ENCODE data around the gene KRT37.
A peak's percentile ranks its signal among the peaks of the same experiment; 100 is the strongest.
"Not testable (repeated sequence)": the region's sequence is repeated elsewhere in the genome, so short reads cannot be mapped to it uniquely, and the experiment has no call there.

KRT37 gene

DNA sequence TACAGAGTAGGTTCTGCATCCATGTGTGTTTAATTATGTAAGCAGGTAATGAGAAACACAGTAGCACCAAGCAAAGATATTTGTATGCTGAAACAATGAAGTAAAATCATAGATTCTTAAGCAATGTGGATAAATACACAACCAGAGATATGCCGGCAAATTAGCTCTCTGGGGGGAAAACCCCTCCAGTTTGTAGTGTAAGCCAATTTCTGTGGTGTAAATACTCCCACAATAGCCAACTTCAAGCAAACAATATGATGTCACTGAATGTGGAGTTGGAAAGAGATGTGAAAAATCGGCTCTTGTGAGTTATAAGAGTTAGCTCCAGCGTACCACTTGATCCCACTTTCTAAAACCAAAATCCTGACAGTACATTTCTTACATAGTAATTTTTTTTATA is 20.3 kb upstream of the KRT37 start:
- no peaks in the 10 kb centered on the region for H3K9me3 Mint-ChIP-seq
- no peaks in the 10 kb centered on the region for H3K4me1 Mint-ChIP-seq
- H3K27me3 Mint-ChIP-seq: no peaks in the 10 kb centered on the region
- H3K4me3 Mint-ChIP-seq: no peak overlapping the region
- no peaks in the 10 kb centered on the region for H3K36me3 Mint-ChIP-seq
- no peak overlapping the region for H3K27ac Mint-ChIP-seq

DNA sequence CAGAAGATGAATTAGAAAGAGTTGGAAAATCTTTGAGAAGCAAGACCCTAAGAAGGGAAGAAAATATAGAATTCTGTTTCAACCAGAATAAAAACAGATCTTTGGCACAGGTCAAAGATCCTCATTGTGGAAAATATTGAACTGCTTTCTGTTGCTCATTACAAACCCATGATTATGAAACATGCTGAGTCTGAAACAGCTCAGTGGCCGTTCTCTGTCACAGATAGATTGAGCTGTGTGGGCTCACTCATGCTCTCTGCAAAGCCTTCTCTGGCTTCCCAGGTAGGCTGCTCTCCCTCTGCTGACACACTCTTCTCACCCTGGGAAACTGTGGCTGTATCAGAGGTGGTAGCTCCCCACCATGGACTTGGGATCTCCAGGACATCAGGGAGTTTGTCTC is 19.8 kb upstream of the KRT37 start:
- no peaks in the 10 kb centered on the region for H3K9me3 Mint-ChIP-seq
- H3K27ac Mint-ChIP-seq: no peak overlapping the region
- no peaks in the 10 kb centered on the region for H3K4me1 Mint-ChIP-seq
- H3K4me3 Mint-ChIP-seq: no peak overlapping the region
- no peaks in the 10 kb centered on the region for H3K27me3 Mint-ChIP-seq
- no peaks in the 10 kb centered on the region for H3K36me3 Mint-ChIP-seq

DNA sequence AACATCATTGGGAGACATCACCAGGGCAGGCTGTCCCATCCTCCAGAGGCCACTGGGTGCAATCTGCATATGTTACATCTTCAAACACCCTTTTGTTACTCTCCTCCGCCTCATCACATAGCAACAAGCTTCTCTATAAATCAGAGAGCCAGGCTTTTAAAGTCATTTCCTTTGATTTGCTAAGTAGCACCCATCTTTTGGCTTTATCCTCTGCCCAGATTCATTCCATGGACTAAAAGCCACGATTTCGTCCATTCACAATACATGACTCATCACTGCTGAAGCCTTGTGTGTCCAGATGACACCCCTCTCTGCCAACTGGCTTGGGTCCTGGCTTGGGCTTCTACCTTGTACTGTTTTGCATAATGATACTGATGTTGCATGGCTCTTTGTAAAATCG is 18.4 kb upstream of the KRT37 start:
- Mint-ChIP-seq H3K36me3 (no peaks in the 10 kb centered on the region), H3K4me1 (no peaks in the 10 kb centered on the region), H3K27ac (no peak overlapping the region), H3K9me3 (no peaks in the 10 kb centered on the region), H3K4me3 (no peak overlapping the region), H3K27me3 (no peaks in the 10 kb centered on the region)

DNA sequence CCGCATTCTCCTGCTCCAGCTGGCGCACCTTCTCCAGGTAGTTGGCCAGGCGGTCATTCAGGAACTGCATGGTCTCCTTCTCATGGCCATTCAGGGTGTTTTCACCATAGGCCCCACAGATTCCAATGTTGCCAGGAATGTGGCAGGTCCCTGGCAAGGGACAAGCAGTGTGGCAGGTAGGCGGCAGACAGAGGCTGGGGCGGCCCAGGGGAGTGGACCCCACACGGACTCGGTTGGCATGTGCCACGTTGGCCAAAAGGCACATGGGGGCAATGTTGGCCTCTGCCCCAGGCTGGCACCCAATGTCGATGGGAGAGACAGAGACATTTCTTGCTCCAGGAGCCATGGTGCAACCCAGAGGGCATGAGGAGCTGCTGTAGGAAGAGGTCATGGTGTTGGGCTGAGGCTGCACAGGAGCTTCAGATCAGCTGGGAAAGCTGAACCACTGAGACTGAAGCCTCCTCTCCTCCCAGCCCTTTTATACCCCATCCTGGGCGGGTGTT is 16.2 kb upstream of the KRT37 start, which contains the start of gene KRT38:
TSS of gene KRT38 (minus strand) at position 453 of the 503 bp plus-strand sequence. CDS start at position 391, 62 bp downstream.
- Mint-ChIP-seq H3K27me3 (no peaks in the 10 kb centered on the region), H3K27ac (no peak within 1 kb of the TSS)

DNA sequence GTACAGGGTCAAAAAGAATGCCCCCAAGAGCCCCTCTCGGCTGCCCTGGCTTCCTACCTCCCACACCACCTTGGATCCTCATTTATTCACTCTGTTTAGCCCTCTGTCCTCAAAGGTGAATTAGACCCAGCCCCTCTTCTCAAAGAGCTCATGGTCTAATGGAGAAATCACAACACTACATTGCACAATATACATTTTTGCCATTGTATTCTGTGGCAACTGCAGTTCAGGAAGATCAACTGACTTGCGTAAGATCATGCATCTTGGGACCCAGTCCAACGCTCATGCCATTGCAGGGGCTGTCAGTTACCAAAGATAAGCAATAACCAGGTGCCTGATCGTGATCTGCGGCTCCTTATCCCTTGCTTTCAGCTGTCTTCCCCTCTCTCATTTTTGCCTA is 15.0 kb upstream of the KRT37 start:
- Mint-ChIP-seq H3K27ac (no peak overlapping the region), H3K4me3 (no peak overlapping the region), H3K36me3 (no peaks in the 10 kb centered on the region), H3K27me3 (no peaks in the 10 kb centered on the region), H3K4me1 (peaks cover 6% of the 10 kb centered on the region), H3K9me3 (no peaks in the 10 kb centered on the region)

More for the DNA sequence above, 16.2 kb upstream of the KRT37 start, which contains the start of gene KRT38:
- no peak within 1 kb of the TSS for H3K4me3 Mint-ChIP-seq
- no peaks in the 10 kb centered on the region for H3K4me1 Mint-ChIP-seq
- H3K9me3 Mint-ChIP-seq: no peaks in the 10 kb centered on the region
- H3K36me3 Mint-ChIP-seq: no peaks in the 10 kb centered on the region

GRCh38 chr17:41437769-41438168 is 13.4 kb upstream of the KRT37 start:
- no peak overlapping the region for H3K4me3 Mint-ChIP-seq

DNA sequence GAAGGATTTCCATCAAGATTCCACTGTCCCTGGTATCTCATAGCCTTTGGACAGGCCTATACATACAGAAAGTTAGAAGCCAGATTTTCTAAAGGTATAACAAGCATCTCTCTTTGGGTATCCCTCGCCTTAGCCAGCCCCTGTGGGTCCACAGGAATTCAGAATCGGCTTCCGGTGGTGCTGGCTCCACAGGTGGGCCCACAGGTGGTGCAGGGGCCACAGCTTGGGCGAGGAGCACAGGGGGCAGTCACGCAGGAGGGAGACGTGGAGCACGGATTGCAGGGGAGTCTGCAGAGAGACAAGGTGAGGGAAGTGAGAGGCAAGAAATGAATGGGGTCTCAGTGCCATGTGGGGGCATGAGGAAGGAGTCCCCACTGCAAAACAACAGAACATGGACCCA is 12.9 kb upstream of the KRT37 start:
- H3K4me1 Mint-ChIP-seq: peaks cover 7% of the 10 kb centered on the region
- H3K27ac Mint-ChIP-seq: no peak overlapping the region
- no peaks in the 10 kb centered on the region for H3K9me3 Mint-ChIP-seq
- no peaks in the 10 kb centered on the region for H3K36me3 Mint-ChIP-seq
- H3K4me3 Mint-ChIP-seq: no peak overlapping the region
- H3K27me3 Mint-ChIP-seq: no peaks in the 10 kb centered on the region

More at GRCh38 chr17:41437769-41438168, 13.4 kb upstream of the KRT37 start:
- Mint-ChIP-seq H3K4me1 (peaks cover 7% of the 10 kb centered on the region), H3K9me3 (no peaks in the 10 kb centered on the region), H3K36me3 (no peaks in the 10 kb centered on the region), H3K27me3 (no peaks in the 10 kb centered on the region), H3K27ac (no peak overlapping the region)

GRCh38 chr17:41434415-41434814 is 10.0 kb upstream of the KRT37 start:
- H3K4me1 Mint-ChIP-seq: peaks cover 7% of the 10 kb centered on the region
- H3K9me3 Mint-ChIP-seq: no peaks in the 10 kb centered on the region
- H3K36me3 Mint-ChIP-seq: no peaks in the 10 kb centered on the region
- peaks cover 3% of the 10 kb centered on the region for H3K27me3 Mint-ChIP-seq
- no peak overlapping the region for H3K4me3 Mint-ChIP-seq
- peak overlapping the region; percentile 57 for H3K27ac Mint-ChIP-seq

DNA sequence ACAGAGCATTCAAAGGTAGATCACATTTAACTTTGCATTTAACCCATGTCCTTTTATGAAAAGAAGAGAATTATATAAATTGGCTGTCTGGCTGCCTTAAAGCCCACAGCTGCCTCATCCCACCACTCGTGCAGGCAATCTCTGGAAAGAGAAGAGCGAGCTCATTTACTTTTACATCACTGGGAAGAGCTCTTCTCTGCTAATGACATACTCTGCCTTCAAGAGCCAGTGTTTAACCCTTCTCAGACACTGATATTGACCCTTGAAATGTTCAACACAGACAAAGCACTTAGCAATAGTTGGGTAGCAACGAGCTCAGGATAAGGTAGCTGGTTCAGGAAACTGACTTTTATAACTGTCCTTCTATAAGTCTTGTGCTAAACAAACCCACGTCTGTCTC is 9.6 kb upstream of the KRT37 start:
- Mint-ChIP-seq H3K4me1 (peaks cover 7% of the 10 kb centered on the region), H3K9me3 (no peaks in the 10 kb centered on the region), H3K4me3 (no peak overlapping the region), H3K36me3 (no peaks in the 10 kb centered on the region), H3K27me3 (peaks cover 3% of the 10 kb centered on the region), H3K27ac (no peak overlapping the region)

DNA sequence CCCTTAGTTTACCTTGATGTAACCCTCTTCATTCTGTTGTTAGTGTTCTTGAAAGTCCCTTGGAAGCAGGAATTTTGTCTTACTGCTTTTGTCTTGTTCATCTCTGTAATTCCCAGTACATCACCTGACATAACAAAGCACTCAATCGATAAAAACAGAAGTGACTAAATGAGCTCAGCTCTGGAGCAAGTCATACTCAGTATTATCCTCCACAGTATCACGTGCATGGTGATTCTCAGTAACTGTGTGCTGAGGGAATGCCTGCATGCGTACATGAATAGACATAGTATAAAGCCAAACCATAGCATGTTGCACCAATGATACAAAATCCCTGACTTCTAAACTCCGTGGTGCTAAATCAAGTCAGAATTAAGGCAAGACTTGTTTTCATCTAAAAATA is 9.2 kb upstream of the KRT37 start:
- peaks cover 7% of the 10 kb centered on the region for H3K4me1 Mint-ChIP-seq
- H3K27ac Mint-ChIP-seq: no peak overlapping the region
- H3K36me3 Mint-ChIP-seq: no peaks in the 10 kb centered on the region
- no peak overlapping the region for H3K4me3 Mint-ChIP-seq
- peaks cover 3% of the 10 kb centered on the region for H3K27me3 Mint-ChIP-seq
- no peaks in the 10 kb centered on the region for H3K9me3 Mint-ChIP-seq

DNA sequence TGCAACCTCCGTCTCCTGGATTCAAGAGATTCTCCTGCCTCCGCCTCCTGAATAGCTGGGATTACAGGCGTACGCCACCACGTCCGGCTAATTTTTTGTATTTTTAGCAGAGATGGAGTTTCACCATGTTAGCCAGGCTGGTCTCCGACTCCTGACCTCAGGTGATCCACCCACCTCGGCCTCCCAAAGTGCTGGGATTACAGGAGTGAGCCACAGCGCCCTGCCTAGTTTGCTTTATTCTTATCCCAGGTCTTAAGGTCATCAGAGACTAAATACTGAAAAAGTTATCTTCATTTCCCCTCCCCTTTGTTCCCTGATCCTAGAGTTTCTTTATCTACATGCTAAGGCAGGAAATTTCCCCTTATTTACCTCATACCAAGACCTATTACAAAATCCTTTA is 6.0 kb upstream of the KRT37 start:
- H3K4me3 Mint-ChIP-seq, H3K4me1 Mint-ChIP-seq, H3K27ac Mint-ChIP-seq, H3K9me3 Mint-ChIP-seq, H3K27me3 Mint-ChIP-seq, H3K36me3 Mint-ChIP-seq: not testable (repeated sequence)

DNA sequence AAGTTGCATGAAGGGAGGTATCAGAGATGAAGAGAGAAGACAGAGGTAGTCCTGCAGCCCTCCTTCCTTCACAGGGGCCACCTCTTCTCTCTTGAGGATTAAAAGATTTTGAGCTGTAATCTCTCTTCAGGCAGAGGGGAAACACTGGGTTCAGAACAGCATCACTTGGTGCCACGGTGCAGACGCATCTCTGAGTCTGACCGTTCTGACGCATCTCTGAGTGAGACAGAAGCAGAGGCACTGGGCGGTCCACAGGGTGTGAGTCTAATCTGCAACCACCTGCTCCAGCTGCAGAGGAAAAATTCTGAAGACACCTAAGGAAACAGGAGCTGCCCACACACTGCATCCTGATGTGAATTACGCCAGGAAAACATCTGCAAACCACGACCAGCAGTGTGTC is 5.3 kb upstream of the KRT37 start:
- Mint-ChIP-seq H3K4me3 (no peak overlapping the region), H3K27ac (no peak overlapping the region), H3K27me3 (peaks cover 3% of the 10 kb centered on the region), H3K36me3 (no peaks in the 10 kb centered on the region), H3K4me1 (peaks cover 4% of the 10 kb centered on the region), H3K9me3 (no peaks in the 10 kb centered on the region)

DNA sequence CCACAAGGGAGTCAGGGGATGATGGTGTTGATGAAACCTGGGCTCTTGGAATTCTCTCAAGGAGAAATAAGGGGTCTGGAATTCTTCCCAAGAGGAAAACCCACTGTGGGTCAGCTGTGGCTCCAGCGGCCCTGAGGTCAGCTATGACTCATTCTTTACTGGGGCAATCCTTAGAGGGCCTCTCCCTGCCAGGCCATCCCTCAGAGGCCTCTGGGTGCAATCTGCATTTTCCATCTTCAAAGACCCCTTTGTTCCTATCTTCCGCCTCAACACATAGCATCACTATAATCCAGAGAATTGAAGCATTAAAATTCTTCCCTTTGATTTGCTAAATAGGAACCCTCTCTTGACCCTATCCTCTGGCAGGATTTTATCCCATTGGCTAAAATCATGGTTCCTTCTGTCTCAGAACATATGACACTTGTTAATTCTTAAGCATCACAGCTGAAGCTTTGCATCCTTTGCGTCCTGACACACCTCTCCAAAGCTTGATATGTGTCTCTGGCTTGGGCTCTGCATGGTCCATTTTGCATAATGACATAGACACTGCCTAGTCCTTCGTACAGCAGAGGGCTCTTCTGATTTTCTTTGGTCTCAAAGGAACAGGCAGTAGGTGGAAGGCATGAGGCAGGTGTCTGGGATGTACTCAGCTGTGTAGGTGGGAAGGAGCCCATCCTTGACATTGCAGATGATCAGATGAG is 4.4 kb upstream of the KRT37 start:
- Mint-ChIP-seq H3K27ac (no peak overlapping the region), H3K9me3 (no peaks in the 10 kb centered on the region), H3K4me1 (no peaks in the 10 kb centered on the region), H3K27me3 (peaks cover 3% of the 10 kb centered on the region), H3K4me3 (no peak overlapping the region), H3K36me3 (no peaks in the 10 kb centered on the region)

- not testable (repeated sequence) for H3K36me3 Mint-ChIP-seq, H3K27ac Mint-ChIP-seq, H3K4me1 Mint-ChIP-seq, H3K4me3 Mint-ChIP-seq, H3K27me3 Mint-ChIP-seq, H3K9me3 Mint-ChIP-seq
Measured at GRCh38 chr17:41422586-41422985, 1.8 kb downstream of the KRT37 start.

GRCh38 chr17:41421617-41422016 is 2.8 kb downstream of the KRT37 start:
- Mint-ChIP-seq H3K36me3 (no peaks in the 10 kb centered on the region), H3K9me3 (no peaks in the 10 kb centered on the region), H3K4me3 (no peak overlapping the region), H3K4me1 (peaks cover 4% of the 10 kb centered on the region), H3K27ac (no peak overlapping the region), H3K27me3 (no peaks in the 10 kb centered on the region)

- H3K27me3 Mint-ChIP-seq: no peaks in the 10 kb centered on the region
- no peaks in the 10 kb centered on the region for H3K36me3 Mint-ChIP-seq
- H3K4me3 Mint-ChIP-seq: no peak overlapping the region
- no peak overlapping the region for H3K27ac Mint-ChIP-seq
- peaks cover 4% of the 10 kb centered on the region for H3K4me1 Mint-ChIP-seq
- H3K9me3 Mint-ChIP-seq: no peaks in the 10 kb centered on the region
Measured at GRCh38 chr17:41421116-41421515, 3.3 kb downstream of the KRT37 start.

- H3K27me3 Mint-ChIP-seq: no peaks in the 10 kb centered on the region
- no peaks in the 10 kb centered on the region for H3K9me3 Mint-ChIP-seq
- H3K36me3 Mint-ChIP-seq: no peaks in the 10 kb centered on the region
- no peak overlapping the region for H3K27ac Mint-ChIP-seq
- H3K4me1 Mint-ChIP-seq: peaks cover 4% of the 10 kb centered on the region
- H3K4me3 Mint-ChIP-seq: no peak overlapping the region
Measured at GRCh38 chr17:41420134-41420533, 4.3 kb downstream of the KRT37 start.
